Loucy (cell line): ENCODE data around the gene STAU1.

ENCODE experiments used
- H2AFZ ChIP-seq: fragments of 200-600 bp; sonication (generic); 2 replicates; pipeline ENCODE4 v1.6.0; 2016; ENCODE audit warnings: antibody characterized with exemption, mild to moderate bottlenecking, low read length, moderate library complexity
- H3F3A ChIP-seq: fragments of 200-600 bp; 2 replicates; pipeline ENCODE4 v1.6.0; 2016; ENCODE audit warnings: antibody characterized with exemption, low read depth, mild to moderate bottlenecking
- H3K27me3 ChIP-seq: fragments of 200-600 bp; sonication (generic); 2 replicates; pipeline ENCODE4 v1.6.1; 2014; ENCODE audit warnings: low read length, mild to moderate bottlenecking; ENCODE audit not compliant: insufficient read depth, poor library complexity, severe bottlenecking
- H3K36me3 ChIP-seq: fragments of 200-600 bp; sonication (generic); 2 replicates; pipeline ENCODE4 v1.6.1; 2016; ENCODE audit warnings: low read length; ENCODE audit not compliant: insufficient read depth
- H3K4me1 ChIP-seq: fragments of 200-600 bp; sonication (generic); 2 replicates; pipeline ENCODE4 v1.5.1; 2014; ENCODE audit warnings: low read length, mild to moderate bottlenecking; ENCODE audit not compliant: insufficient read depth, poor library complexity, severe bottlenecking
- H3K4me2 ChIP-seq: fragments of 200-600 bp; sonication (generic); 2 replicates; pipeline ENCODE4 v1.6.0; 2014; ENCODE audit warnings: antibody characterized with exemption, low read length, low read depth, mild to moderate bottlenecking; ENCODE audit not compliant: poor library complexity, severe bottlenecking
- H3K4me3 ChIP-seq: fragments of 200-600 bp; sonication (generic); 2 replicates; pipeline ENCODE4 v1.5.1; 2014; ENCODE audit warnings: low read length, mild to moderate bottlenecking, mixed read lengths; ENCODE audit not compliant: poor library complexity, severe bottlenecking
- H3K79me2 ChIP-seq: fragments of 200-600 bp; sonication (generic); 2 replicates; pipeline ENCODE4 v1.6.1; 2014; ENCODE audit warnings: low read length; ENCODE audit not compliant: insufficient read depth
- H3K9ac ChIP-seq: fragments of 200-600 bp; sonication (generic); 2 replicates; pipeline ENCODE4 v1.6.0; 2014; ENCODE audit warnings: mild to moderate bottlenecking, low read depth, low read length, moderate library complexity; ENCODE audit not compliant: poor library complexity, severe bottlenecking
- H3K9me2 ChIP-seq: fragments of 200-600 bp; sonication (generic); replicated peaks from 2 replicates; pipeline ENCODE4 v1.6.1; 2016; ENCODE audit warnings: low read depth, low read length, mixed read lengths
- H3K9me3 ChIP-seq: fragments of 200-600 bp; sonication (generic); 2 replicates; pipeline ENCODE4 v1.6.1; 2014; ENCODE audit warnings: mild to moderate bottlenecking, antibody characterized with exemption, low read length, low read depth; ENCODE audit not compliant: insufficient read depth
- H4K20me1 ChIP-seq: fragments of 200-600 bp; sonication (generic); 2 replicates; pipeline ENCODE4 v1.6.0; 2014; ENCODE audit warnings: antibody characterized with exemption, low read length, mild to moderate bottlenecking; ENCODE audit not compliant: insufficient read depth, poor library complexity, severe bottlenecking
- CTCF ChIP-seq: fragments of 200-600 bp; sonication (generic); conservative IDR thresholded peaks from 2 replicates; pipeline ENCODE4 v1.5.1; 2014; ENCODE audit warnings: mild to moderate bottlenecking, antibody characterized with exemption, low read length
- EZH2phosphoT487 ChIP-seq: fragments of 200-600 bp; IDR thresholded peaks from 2 replicates; pipeline ENCODE4 v1.6.1; 2018; ENCODE audit warnings: antibody characterized with exemption, mild to moderate bottlenecking, moderate library complexity, borderline replicate concordance

Gene STAU1

DNA sequence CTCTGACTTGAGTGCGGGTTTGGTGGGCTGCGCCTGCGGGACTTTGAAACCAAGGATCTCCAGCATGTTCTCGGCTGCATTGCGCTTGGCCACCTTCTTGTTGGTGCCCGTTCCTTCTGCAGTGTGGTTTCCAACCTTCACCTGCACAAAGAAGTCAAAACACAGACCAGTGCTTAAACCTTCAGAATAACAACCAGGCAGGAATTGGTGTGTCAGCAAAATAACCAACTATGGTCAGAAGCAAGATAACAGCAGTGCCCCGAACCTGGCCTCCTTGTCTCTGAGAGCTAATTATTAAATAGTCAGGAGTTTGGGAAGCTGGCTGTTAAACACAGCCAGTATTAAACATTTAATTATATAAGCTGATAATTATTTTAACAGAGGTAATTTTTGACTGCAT lies 68.1 kb downstream of the STAU1 start:
- Histone ChIP-seq H3K9ac (no peak overlapping the region), H3K9me2 (no peaks in the 10 kb centered on the region), H3K4me3 (no peak overlapping the region), H3K36me3 (peaks cover 91% of the 10 kb centered on the region), H3K4me1 (no peaks in the 10 kb centered on the region), H4K20me1 (no peaks in the 10 kb centered on the region), H3K9me3 (no peaks in the 10 kb centered on the region), H3F3A (no peaks in the 10 kb centered on the region), H3K4me2 (no peak overlapping the region), H3K27me3 (no peaks in the 10 kb centered on the region), H2AFZ (no peak overlapping the region), H3K79me2 (no peaks in the 10 kb centered on the region)
- no peak for TF ChIP-seq CTCF
- TF ChIP-seq EZH2phosphoT487, result no peak

DNA sequence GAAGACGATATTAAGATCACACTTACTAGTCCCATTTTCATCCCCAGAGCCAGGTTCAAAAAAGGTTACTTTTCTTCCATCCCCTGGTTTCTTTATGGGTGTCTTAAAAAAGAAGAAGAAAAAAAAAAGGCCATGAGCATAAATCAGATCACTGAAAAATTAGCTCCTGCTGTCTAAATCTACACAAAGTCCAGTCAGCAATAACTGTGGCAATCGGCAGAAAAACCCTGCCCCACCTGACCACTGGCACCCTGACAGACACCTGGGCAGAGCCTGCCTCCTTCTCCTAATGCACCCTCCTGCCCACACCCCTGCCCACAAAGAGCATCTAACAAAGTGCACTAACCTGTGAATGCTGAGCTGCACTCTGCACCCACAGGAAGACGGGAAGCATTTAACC lies 69.8 kb downstream of the STAU1 start:
- no peak overlapping the region for H2AFZ ChIP-seq
- H4K20me1 ChIP-seq, result no peaks in the 10 kb centered on the region
- H3K79me2 ChIP-seq, result no peaks in the 10 kb centered on the region
- TF ChIP-seq EZH2phosphoT487, result no peak
- TF ChIP-seq CTCF, result no peak
- H3K36me3 ChIP-seq, result peaks cover 91% of the 10 kb centered on the region; the same call in 1 of the 2 replicates
- H3K27me3 ChIP-seq, result no peaks in the 10 kb centered on the region
- H3K9me2 ChIP-seq, result no peaks in the 10 kb centered on the region
- no peaks in the 10 kb centered on the region for H3F3A ChIP-seq
- no peak overlapping the region for H3K4me3 ChIP-seq
- H3K4me2 ChIP-seq, result no peak overlapping the region
- H3K4me1 ChIP-seq, result no peaks in the 10 kb centered on the region
- no peak overlapping the region for H3K9ac ChIP-seq
- no peaks in the 10 kb centered on the region for H3K9me3 ChIP-seq

DNA sequence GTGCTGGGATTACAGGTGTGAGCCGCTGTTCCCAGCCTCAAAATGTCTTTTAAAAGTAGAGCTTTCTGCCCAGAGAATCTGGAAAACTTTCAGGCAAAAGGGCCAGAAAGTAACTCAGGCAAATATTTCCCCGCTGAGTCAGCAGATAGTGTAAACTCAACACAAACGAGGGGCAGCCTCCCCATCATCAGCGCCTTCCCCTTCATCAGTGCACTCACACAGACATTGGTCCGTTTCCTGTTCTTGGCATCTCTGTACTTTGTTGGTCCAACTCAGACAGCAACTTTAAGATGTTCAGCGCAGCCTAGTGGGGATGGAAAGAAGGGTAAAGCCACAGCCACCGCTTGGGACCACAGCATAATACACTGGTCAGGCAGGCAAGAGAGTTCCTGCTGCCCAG lies 72.6 kb downstream of the STAU1 start:
- Histone ChIP-seq H3K4me2 (no peak overlapping the region), H3K9ac (no peak overlapping the region), H3K4me3 (no peak overlapping the region), H4K20me1 (no peaks in the 10 kb centered on the region), H3K36me3 (peaks cover 78% of the 10 kb centered on the region; the same call in 1 of the 2 replicates), H3F3A (no peaks in the 10 kb centered on the region), H3K4me1 (no peaks in the 10 kb centered on the region), H2AFZ (no peak overlapping the region), H3K79me2 (no peaks in the 10 kb centered on the region), H3K9me3 (no peaks in the 10 kb centered on the region), H3K9me2 (no peaks in the 10 kb centered on the region), H3K27me3 (no peaks in the 10 kb centered on the region)
- no peak for TF ChIP-seq CTCF
- TF ChIP-seq EZH2phosphoT487, result no peak
